ENCODE results near the gene PTS. TPM values are rescaled to one million over a fixed set of nuclear protein-coding genes. Genes with fewer than 3 reads are reported as not detected.
"Not testable (repeated sequence)": the region's sequence is repeated elsewhere in the genome, so short reads cannot be mapped to it uniquely, and the experiment has no call there.

The PTS gene
- total RNA-seq (2014; rRNA removed; shearing (Covaris generic); ENCODE audit: low replicate concordance) = 30.1 and 70.3 TPM in 2 replicates

DNA sequence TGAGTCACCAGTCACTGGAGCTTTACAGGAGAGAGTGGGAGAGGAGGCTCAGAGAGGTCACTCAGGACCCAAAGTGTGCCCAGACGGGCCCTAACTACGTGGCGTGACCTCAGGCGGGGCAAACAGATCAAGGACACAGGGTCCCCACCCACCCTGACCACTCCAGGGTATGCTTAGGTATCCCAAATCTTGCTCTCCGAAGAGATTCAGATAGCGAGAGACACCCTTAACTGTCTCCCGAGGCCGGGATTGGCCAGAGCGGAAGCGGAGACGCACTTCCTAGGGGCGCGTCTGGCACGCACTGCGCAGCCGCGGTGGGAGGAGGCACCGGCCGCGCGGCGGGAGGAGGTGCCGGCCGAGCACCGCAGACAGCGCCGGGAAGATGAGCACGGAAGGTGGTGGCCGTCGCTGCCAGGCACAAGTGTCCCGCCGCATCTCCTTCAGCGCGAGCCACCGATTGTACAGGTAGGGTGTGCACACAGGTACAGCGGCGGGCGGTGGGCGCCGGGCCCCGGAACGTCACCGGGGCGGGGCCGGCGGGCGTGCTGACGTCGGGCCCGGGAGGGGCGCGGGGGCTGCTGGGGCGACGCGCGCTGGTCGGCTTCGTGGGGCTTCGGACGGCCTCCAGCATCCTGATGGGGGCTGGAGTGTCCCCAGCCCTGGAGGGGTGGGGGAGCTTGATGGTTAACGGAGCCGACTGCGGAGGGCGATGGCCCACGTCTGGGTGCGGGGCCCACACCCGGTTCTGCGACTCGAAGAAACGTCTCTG lies at the start of gene PTS:
PTS (plus strand) TSS at position 367 of the 769 bp plus-strand sequence; CDS start at position 383, 16 bp downstream.
- in situ Hi-C loops (cut with HindIII; ENCODE audit: low pct_unique_long_range_greater_than_20kb, low sequenced_read_pairs) = no loop called here
- DNase-seq (ENCODE audit: low read depth) = peak; percentile 85

DNA sequence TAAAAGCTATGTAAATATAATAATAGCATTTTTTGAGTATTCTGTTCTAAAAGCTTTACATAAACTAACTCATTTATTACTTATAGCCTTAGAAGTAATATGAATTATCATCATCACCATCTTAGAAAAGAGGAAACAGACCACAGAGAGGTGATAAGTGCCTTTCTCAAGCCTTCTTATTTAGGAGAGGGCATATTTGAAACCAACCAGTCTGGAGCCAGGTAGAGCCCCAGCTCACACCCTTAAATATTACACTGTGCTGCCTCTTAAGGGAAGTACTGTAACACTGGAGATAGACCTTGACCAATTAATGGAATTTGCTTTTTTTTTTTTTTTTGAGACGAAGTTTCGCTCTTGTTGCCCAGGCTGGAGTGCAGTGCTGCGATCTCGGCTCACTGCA lies 48.6 kb upstream of the PTS start:
- DNase-seq (ENCODE audit: low read depth) = no peak
- in situ Hi-C loops (cut with HindIII; ENCODE audit: low pct_unique_long_range_greater_than_20kb, low sequenced_read_pairs) = no loop called here

DNA sequence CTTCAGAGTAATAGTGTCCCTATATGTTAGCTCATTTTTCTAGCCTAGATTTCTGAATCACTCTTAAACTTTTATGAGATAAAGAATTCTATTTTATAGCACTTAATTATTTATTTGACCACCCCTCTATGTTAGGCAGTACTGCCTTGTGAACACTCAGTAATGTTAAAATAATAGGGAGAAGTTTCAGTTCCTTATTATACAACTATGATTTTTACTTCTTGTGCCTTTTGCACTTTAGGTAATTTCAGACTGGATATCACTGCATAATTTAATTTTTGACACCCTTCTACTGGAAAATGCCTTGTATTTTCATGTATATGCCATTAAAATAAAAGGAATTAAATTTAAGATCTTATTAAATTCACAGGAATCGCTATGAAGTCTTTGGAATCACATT lies 47.8 kb upstream of the PTS start:
- no peak for DNase-seq (ENCODE audit: low read depth)
- in situ Hi-C loops (cut with HindIII; ENCODE audit: low pct_unique_long_range_greater_than_20kb, low sequenced_read_pairs) = no loop called here

DNA sequence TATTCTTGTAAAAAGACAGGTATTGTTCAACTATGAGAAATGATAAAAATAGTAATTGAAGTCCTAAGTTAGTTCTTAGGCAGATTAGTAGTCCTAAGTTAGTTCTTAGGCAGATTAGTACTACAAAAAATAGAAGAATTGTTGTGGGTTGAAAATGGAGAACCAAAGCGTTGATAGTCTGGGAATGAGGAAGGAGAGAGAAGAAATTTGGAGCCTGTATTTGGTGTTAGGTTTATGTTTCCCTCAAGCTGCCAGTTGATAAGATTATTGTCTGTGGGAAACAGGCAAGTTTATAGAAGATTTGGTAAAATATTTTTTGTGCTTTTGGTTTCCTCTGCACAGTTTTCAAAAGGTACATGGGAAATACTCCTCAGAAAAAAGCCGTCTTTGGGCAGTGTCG lies 47.3 kb upstream of the PTS start:
- DNase-seq (ENCODE audit: low read depth) = no peak
- in situ Hi-C loops (cut with HindIII; ENCODE audit: low pct_unique_long_range_greater_than_20kb, low sequenced_read_pairs) = no loop called here

DNA sequence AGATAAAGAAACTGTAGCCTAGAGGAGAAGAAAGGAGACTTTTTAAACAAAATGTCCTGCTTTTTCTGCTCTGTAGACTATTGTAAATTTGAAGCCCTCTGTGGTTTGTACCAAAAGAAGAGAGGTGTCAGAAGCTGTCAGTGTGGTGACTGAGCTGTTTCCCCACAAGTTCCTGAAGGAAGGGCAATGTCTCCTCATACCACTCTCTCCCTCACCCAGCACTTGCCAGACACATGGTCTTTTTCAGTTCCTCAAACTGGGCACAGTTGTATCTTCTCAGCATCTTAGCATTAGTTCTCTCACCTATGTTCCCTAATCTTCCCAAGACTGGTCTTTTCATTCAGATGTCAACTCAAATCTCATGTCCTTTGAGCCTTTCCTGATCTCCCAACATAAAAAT lies 46.6 kb upstream of the PTS start:
- in situ Hi-C loops (cut with HindIII; ENCODE audit: low pct_unique_long_range_greater_than_20kb, low sequenced_read_pairs) = no loop called here
- no peak for DNase-seq (ENCODE audit: low read depth)

DNA sequence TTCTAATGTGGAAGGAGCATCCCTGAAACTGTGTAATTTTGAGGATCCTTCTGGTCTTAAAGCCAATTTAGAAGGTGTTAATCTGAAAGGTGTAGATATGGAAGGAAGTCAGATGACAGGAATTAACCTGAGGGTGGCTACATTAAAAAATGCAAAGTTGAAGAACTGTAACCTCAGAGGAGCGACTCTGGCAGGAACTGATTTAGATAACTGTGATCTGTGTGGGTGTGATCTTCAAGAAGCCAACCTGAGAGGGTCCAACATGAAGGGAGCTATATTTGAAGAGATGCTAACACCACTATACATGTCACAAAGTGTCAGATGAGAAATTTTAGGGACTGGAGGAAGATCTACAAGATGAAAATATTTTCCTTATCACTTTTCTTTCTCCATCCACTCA lies 43.4 kb upstream of the PTS start:
- in situ Hi-C loops (cut with HindIII; ENCODE audit: low pct_unique_long_range_greater_than_20kb, low sequenced_read_pairs) = no loop called here

DNA sequence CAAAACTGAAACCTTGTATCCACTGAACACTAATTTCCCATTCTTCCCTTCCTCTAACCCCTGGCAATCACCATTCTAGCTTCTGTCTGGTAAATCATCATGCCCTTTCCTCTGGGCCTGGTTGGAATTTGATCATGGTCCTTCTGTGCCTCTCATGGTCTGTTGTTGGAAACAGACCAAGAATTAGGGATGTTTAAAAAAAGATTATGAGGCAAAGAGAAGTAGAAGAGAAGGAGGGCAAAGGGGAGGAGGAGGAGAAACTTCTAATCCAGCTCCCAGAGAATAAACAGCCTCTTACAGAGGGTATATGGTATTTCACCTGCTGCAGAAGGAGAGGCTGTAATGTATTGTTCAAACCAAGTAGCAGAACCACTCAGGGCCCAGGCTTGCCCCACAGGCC lies 40.3 kb upstream of the PTS start:
- in situ Hi-C loops (cut with HindIII; ENCODE audit: low pct_unique_long_range_greater_than_20kb, low sequenced_read_pairs) = no loop called here
- no peak for DNase-seq (ENCODE audit: low read depth)

More for the DNA sequence above, 43.4 kb upstream of the PTS start:
- DNase-seq (ENCODE audit: low read depth) = no peak

DNA sequence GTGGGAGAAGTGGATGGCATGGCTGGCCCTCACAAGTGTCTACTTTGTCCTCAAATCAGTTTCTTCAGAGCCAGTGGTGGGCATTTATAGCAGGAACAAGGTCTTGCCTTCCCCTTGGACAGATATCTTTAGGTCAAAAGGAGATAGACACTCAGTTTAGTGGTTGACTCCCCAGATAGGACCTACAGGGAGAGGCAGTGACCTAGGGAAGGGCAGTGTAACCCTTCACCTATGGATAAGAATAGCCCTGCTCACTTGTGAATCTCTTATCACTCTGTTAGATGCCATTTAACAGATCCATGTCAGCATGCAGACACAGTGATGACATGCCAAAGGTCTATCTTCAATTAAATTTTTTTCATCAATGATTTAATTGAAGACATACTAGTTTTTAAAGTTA lies 39.9 kb upstream of the PTS start:
- in situ Hi-C loops (cut with HindIII; ENCODE audit: low pct_unique_long_range_greater_than_20kb, low sequenced_read_pairs) = no loop called here
- no peak for DNase-seq (ENCODE audit: low read depth)

DNA sequence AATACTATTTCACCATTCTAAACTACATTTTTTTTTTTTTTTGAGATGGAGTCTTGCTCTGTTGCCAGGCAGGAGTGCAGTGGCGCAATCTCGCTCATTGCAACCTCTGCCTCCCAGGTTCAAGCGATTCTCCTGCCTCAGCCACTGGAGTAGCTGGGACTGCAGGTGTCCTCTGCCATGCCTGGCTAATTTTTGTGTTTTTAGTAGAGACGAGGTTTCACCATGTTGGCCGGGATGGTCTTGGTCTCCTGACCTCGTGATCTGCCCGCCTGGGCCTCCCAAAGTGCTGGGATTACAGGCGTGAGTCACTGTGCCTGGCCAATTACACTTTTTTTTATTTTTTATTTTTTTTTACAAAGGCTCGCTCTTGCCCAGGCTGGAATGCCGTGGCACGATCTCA lies 31.1 kb upstream of the PTS start:
- in situ Hi-C loops (cut with HindIII; ENCODE audit: low pct_unique_long_range_greater_than_20kb, low sequenced_read_pairs) = not testable (repeated sequence)
- peak; percentile 81 for DNase-seq (ENCODE audit: low read depth)

DNA sequence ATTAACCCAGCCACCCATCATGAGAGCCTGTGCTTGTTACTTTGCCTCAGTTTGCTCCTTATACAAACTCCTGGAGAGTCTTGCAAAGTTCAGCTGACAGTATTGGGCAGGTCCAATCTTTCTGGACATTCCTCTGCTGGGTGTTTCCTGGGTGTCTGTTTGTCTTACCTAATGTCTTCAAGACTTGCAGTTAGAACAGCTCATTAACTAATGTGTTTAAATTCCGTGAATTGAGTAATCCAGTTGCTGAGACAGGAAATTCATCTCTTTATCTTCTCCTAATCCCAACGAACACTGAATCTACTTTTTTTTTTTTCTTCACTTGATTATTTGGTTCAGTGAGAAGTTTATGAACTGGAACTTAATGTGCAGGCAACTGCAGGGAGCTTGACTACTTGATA lies 30.3 kb upstream of the PTS start:
- DNase-seq (ENCODE audit: low read depth) = peak; percentile 91
- in situ Hi-C loops (cut with HindIII; ENCODE audit: low pct_unique_long_range_greater_than_20kb, low sequenced_read_pairs) = no loop called here

DNA sequence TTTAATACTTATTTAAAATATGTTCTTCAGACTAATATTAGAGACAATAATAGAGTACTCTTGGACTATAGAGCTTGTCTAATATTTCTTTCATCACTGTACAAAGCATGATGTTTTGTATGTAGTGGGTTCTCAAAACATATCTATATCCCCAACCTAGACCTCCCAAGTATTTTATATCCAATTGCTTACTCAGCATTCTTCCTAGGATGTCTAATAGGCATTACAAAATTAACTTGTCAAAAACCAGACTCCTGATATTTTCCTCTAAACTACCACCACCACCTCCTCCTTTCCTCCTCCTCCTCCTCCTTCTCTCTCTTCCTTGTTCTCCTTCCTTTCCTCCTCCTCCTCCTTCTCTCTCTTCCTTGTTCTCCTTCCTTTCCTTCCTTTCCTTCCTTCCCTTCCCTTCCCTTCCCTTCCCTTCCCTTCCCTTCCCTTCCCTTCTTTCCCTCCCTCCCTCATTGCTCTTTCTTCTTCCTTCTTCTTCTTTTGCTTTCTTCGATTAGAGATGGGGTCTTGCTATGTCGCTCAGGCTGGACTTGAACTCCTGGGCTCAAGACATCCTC lies 29.6 kb upstream of the PTS start:
- DNase-seq (ENCODE audit: low read depth) = no peak
- in situ Hi-C loops (cut with HindIII; ENCODE audit: low pct_unique_long_range_greater_than_20kb, low sequenced_read_pairs) = no loop called here

DNA sequence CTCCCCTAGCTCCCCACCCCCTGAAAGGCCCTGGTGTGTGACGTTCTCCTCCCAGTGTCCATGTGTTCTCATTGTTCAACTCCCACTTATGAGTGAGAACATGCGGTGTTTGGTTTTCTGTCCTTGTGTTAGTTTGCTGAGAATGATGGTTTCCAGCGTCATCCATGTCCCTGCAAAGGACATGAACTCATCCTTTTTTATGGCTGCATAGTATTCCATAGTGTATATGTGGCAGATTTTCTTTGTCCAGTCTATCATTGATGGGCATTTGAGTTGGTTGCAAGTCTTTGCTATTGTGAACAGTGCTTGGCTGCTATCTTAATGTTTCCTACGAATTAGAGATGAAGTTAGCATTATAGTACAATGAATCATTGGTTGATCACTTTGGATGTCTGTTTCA lies 27.1 kb upstream of the PTS start:
- DNase-seq (ENCODE audit: low read depth); in situ Hi-C loops (cut with HindIII; ENCODE audit: low pct_unique_long_range_greater_than_20kb, low sequenced_read_pairs): not testable (repeated sequence)

DNA sequence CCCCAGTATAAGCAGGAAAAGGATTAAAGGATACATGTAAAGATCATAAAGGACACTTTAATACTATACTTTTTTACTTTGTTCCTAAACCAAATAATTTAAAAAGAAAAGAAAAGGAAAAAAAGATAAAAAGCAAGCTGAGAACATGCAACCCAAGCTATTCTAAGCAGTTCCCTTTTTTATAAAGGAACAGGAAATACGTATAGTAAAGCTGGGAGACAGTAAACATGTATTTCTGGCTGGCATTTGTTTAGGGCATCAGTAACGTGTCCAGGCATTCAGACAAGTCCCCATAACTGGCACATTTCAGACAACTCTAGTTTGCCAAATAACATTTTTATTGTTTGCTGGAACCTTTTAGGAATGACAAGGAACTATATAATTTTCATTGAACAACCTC lies 26.0 kb upstream of the PTS start:
- in situ Hi-C loops (cut with HindIII; ENCODE audit: low pct_unique_long_range_greater_than_20kb, low sequenced_read_pairs) = no loop called here

DNA sequence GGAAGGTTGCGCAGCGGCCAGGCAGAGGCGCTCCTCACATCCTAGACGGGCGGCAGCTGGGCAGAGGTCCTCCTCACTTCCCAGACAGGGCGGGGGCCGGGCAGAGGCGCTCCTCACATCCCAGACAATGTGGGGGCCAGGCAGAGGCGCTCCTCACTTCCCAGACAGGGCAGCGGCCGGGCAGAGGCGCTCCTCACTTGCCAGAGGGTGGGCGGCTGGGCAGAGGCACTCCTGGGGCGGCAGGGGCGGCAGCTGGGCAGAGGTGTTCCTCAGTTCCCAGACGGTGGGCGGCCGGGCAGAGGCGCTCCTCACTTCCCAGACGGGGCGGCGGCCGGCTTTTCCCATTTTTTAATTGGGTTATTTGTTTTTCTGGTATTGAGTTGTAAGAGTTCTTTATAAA lies 20.2 kb upstream of the PTS start:
- DNase-seq (ENCODE audit: low read depth) = no peak
- in situ Hi-C loops (cut with HindIII; ENCODE audit: low pct_unique_long_range_greater_than_20kb, low sequenced_read_pairs) = no loop called here

More for the DNA sequence above, 26.0 kb upstream of the PTS start:
- no peak for DNase-seq (ENCODE audit: low read depth)

DNA sequence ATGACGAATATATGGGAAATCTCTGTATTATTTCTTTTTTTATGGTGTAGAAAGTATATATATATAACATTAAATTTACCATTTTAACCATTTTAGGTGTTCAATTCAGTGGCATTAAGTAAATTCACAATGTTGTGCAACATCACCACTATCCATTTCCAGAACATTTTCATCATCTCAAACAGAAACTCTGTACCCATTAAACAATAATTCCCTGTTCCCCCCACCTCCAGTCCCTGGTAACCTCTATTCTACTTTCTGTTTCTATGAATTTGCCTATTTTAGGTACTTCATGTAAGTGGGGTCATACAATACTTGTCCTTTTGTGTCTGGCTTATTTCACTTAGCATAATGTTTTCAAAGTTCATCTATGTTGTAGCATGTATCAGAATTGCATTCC lies 15.3 kb upstream of the PTS start:
- DNase-seq (ENCODE audit: low read depth) = no peak
- in situ Hi-C loops (cut with HindIII; ENCODE audit: low pct_unique_long_range_greater_than_20kb, low sequenced_read_pairs) = no loop called here

DNA sequence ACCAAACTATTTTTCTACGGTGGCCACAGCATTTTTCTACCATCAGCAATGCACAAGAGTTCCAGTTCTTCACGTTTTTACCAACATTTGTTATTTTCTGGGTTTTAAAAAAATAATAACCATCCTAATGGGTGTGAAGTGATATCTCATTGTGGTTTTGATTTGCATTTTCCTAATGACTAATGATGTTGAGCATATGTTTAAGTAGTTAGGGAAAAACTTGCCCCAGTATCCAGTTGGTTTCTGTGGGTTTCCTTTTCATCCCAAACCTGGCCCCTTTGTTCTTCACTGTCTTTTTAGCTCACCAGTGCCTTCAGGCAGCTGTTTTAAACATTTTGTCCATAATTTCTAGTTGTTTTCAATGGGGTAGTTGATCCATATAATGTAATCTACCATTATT lies 14.7 kb upstream of the PTS start:
- no peak for DNase-seq (ENCODE audit: low read depth)
- in situ Hi-C loops (cut with HindIII; ENCODE audit: low pct_unique_long_range_greater_than_20kb, low sequenced_read_pairs) = no loop called here

DNA sequence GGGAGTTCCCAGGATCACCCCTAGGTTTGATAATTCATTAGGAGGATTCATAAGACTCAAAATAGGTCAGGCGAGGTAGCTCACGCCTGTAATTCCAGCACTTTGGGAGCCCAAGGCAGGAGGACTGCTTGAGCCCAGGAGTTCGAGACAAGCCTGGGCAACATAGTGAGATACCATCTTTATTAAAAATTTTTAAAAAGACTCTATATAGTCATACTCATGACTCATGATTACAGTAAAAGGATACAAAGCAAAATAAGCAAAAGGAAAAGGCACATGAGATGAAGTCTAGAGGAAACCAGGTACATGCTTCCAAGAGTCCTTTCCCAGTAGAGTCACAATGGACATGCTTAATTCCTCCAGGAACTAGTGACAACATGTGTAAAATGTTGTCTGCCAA lies 13.9 kb upstream of the PTS start:
- in situ Hi-C loops (cut with HindIII; ENCODE audit: low pct_unique_long_range_greater_than_20kb, low sequenced_read_pairs) = no loop called here
- no peak for DNase-seq (ENCODE audit: low read depth)

DNA sequence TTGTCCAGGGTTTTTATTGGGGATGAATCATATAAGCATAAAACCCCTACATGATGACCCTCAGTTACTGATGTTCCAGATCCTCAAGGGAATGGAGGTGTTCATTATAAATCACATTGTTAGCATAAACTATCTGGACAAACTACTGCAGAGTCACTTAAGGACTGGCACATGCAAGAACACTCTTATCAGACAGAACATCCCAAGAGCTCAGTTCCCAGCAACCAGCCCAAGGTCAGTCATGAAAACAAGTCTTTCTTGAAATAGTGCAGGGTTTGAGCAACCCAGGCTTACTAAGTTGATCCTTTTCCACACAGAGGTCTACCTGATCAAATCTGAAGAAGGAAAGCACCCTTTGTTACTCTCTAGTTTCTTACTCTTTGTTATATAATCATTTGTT lies 13.5 kb upstream of the PTS start:
- no peak for DNase-seq (ENCODE audit: low read depth)
- in situ Hi-C loops (cut with HindIII; ENCODE audit: low pct_unique_long_range_greater_than_20kb, low sequenced_read_pairs) = no loop called here

DNA sequence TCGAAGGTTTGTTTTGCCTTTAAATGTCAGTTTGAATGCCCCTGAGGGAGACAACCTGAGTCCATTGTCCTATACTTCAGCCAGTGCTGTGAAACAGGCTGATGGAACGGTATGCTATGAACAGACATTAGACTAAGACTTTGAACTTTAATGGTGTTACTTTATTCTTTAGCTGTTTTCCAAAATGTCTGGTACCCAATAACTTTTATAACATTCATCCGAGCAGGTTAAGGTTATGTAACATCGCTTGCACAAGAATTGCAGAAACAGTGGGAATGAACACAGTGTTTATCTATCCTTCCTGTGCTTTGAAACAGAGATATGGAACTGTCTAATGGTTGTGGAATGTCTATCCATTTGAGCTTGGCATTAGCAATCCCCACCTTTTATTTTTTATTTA lies 12.5 kb upstream of the PTS start:
- in situ Hi-C loops (cut with HindIII; ENCODE audit: low pct_unique_long_range_greater_than_20kb, low sequenced_read_pairs) = no loop called here
- DNase-seq (ENCODE audit: low read depth) = no peak

DNA sequence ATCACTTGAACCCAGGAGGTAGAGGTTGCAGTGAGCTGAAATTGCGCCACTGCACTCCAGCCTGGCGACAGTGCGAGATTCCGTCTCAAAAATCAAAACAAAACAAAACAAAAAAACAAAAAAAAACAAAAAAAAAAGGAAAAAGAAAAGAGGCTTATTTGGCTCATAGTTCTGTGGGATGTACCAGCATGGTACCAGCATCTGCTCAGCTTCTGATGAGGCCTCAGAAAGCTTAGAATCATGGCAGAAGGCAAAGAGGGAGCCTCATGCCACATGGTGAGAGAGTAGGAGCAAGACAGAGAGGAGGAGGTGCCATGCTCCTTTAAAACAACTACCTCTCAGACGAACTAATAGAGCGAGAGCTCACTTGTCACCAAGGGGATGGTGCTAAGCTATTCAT lies 10.6 kb upstream of the PTS start:
- DNase-seq (ENCODE audit: low read depth) = no peak
- in situ Hi-C loops (cut with HindIII; ENCODE audit: low pct_unique_long_range_greater_than_20kb, low sequenced_read_pairs) = no loop called here

Data from Caki2 (cell line).